Endodermal cell (in vitro differentiated cells): ENCODE measurements around the gene OR51S1. TPM values are rescaled to one million over a fixed set of nuclear protein-coding genes. Genes with fewer than 3 reads are reported as not detected.

Source experiments
- DNase-seq: peaks from one replicate; pipeline ENCODE4 v3.0.0-alpha.2; 2017
- H3K27ac ChIP-seq: 2 replicates; pipeline ENCODE4 v1.5.1; 2013; ENCODE audit warnings: mild to moderate bottlenecking, low read depth, low read length, moderate library complexity
- H3K27me3 ChIP-seq: 2 replicates; pipeline ENCODE4 v1.6.1; 2013; ENCODE audit warnings: mild to moderate bottlenecking, low read length, moderate library complexity; ENCODE audit not compliant: insufficient read depth, control insufficient read depth, poor library complexity, severe bottlenecking
- H3K36me3 ChIP-seq: 2 replicates; pipeline ENCODE4 v1.7.0; 2013; ENCODE audit warnings: mild to moderate bottlenecking, low read length, moderate library complexity; ENCODE audit not compliant: control insufficient read depth, insufficient read depth
- H3K4me1 ChIP-seq: one replicate; pipeline ENCODE4 v1.7.0; 2013; ENCODE audit warnings: low read length; ENCODE audit not compliant: control insufficient read depth, insufficient read depth
- H3K4me3 ChIP-seq: 2 replicates; pipeline ENCODE4 v1.5.1; 2013; ENCODE audit warnings: mild to moderate bottlenecking, low read length, moderate library complexity
- H3K9ac ChIP-seq: 2 replicates; pipeline ENCODE4 v1.6.1; 2013; ENCODE audit warnings: mild to moderate bottlenecking, low read length, moderate library complexity; ENCODE audit not compliant: poor library complexity, severe bottlenecking; ENCODE audit errors: extremely low read depth
- H3K9me3 ChIP-seq: 2 replicates; pipeline ENCODE4 v1.6.1; 2013; ENCODE audit warnings: mild to moderate bottlenecking, low read length, moderate library complexity; ENCODE audit not compliant: control insufficient read depth
- H3K27ac Mint-ChIP-seq: 2 replicates; pipeline ENCODE4 v1.8.0; 2020; ENCODE audit warnings: mixed read lengths
- H3K27me3 Mint-ChIP-seq: 2 replicates; pipeline ENCODE4 v1.8.0; 2021; ENCODE audit warnings: mild to moderate bottlenecking, mixed read lengths; ENCODE audit not compliant: insufficient read depth
- H3K36me3 Mint-ChIP-seq: 2 replicates; pipeline ENCODE4 v1.8.0; 2020; ENCODE audit warnings: low read depth, mixed read lengths
- H3K4me1 Mint-ChIP-seq: 2 replicates; pipeline ENCODE4 v1.8.0; 2020; ENCODE audit warnings: mixed read lengths
- H3K4me3 Mint-ChIP-seq: 2 replicates; pipeline ENCODE4 v1.8.0; 2020; ENCODE audit warnings: mild to moderate bottlenecking, moderate library complexity, mixed read lengths
- H3K9me3 Mint-ChIP-seq: 2 replicates; pipeline ENCODE4 v1.8.0; 2020; ENCODE audit warnings: mild to moderate bottlenecking, mixed read lengths
- WGBS, 2 experiments: methylation state at CpG; one replicate each; pipeline versions ENCODE4 v1.1.5 to v1.1.7; 2013; ENCODE audit warnings: missing lambda C conversion rate in 2 of 2, mixed read lengths in 1 of 2; ENCODE audit not compliant: insufficient coverage in 1 of 2, insufficient read length in 1 of 2; 5-methylcytosine and 5-hydroxymethylcytosine counted together
- total RNA-seq, 2 donors: library from RNA; stranded (reverse); fragmentation: NEBNext Ultra II Directional in 1 of 2; extraction: Animal tissue kit (Norgen Biotek cat#: 25700) in 1 of 2; gene quantifications; 2 replicates in 1 of 2; 3 replicates in 1 of 2; pipeline ENCODE4 v1.2.1, GENCODE V29; 2021
- TF ChIP-seq, protein P1 (sequence below): fragments of 200-600 bp; sonication (generic); conservative IDR thresholded peaks from 2 replicates; pipeline ENCODE4 v1.5.0; 2021; ENCODE audit warnings: antibody characterized with exemption, mild to moderate bottlenecking

Gene OR51S1
- total RNA-seq, 2 donors from 2014 or later, result not detected

DNA sequence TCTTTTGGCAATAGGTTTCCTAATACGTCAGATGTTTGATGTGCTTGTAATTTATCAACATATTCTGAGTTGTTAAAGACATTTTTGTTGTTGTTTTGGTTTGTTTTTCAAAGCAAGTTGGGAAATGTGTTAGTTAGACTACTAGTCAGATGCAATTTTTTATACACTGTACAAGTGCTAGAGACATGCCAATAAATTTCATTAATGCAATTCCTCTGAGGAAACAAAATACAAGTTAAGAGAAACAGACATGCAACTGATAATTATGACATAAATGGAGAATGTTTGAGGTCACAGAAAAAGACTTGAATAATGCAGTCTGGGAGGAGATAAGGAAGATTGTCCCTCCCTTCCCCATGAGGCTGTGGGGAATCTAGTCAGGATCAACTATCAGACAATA, 38.6 kb upstream of the OR51S1 start:
- Histone ChIP-seq H3K4me3 (no peak overlapping the region), H3K4me1 (no peaks in the 10 kb centered on the region), H3K27ac (no peak overlapping the region), H3K36me3 (no peaks in the 10 kb centered on the region), H3K9ac (no peak overlapping the region), H3K27me3 (no peaks in the 10 kb centered on the region), H3K9me3 (no peaks in the 10 kb centered on the region)
- no peak overlapping the region for H3K4me3 Mint-ChIP-seq
- no peaks in the 10 kb centered on the region for H3K9me3 Mint-ChIP-seq
- H3K27me3 Mint-ChIP-seq, result no peaks in the 10 kb centered on the region
- no peaks in the 10 kb centered on the region for H3K36me3 Mint-ChIP-seq
- no peaks in the 10 kb centered on the region for H3K4me1 Mint-ChIP-seq
- TF ChIP-seq, protein P1, sequence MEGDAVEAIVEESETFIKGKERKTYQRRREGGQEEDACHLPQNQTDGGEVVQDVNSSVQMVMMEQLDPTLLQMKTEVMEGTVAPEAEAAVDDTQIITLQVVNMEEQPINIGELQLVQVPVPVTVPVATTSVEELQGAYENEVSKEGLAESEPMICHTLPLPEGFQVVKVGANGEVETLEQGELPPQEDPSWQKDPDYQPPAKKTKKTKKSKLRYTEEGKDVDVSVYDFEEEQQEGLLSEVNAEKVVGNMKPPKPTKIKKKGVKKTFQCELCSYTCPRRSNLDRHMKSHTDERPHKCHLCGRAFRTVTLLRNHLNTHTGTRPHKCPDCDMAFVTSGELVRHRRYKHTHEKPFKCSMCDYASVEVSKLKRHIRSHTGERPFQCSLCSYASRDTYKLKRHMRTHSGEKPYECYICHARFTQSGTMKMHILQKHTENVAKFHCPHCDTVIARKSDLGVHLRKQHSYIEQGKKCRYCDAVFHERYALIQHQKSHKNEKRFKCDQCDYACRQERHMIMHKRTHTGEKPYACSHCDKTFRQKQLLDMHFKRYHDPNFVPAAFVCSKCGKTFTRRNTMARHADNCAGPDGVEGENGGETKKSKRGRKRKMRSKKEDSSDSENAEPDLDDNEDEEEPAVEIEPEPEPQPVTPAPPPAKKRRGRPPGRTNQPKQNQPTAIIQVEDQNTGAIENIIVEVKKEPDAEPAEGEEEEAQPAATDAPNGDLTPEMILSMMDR, result no peak
- whole genome bisulfite sequencing, 2 experiments, result 0% methylated on average over 1 of the region's 1 CpG
- no peak for DNase-seq
- H3K27ac Mint-ChIP-seq, result no peak overlapping the region

DNA sequence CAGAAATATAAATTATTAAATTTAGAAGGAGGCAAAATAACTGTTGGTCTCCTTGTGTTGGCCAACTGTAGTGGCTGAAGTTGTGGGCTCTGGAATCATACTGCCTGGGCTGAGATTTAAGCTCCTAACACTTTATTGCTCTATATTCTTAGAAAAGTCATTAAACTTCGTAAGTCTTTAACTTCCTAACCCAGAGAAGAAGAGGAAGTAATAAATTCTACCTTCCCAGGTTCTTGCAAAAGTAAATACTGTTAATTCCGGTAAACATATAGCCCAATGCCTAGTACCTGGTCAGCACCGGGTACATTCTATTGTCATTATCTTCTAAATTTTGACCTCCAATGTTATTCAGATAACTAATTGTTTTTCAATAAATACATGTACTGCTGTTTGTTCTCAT, 37.2 kb upstream of the OR51S1 start:
- H3K9me3 ChIP-seq, result no peaks in the 10 kb centered on the region
- DNase-seq, result no peak
- Mint-ChIP-seq H3K9me3 (no peaks in the 10 kb centered on the region), H3K27ac (no peak overlapping the region), H3K4me3 (no peak overlapping the region), H3K27me3 (no peaks in the 10 kb centered on the region), H3K36me3 (no peaks in the 10 kb centered on the region), H3K4me1 (no peaks in the 10 kb centered on the region)
- no peak overlapping the region for H3K27ac ChIP-seq
- TF ChIP-seq, protein P1, result no peak
- no peaks in the 10 kb centered on the region for H3K4me1 ChIP-seq
- H3K36me3 ChIP-seq, result no peaks in the 10 kb centered on the region
- H3K9ac ChIP-seq, result no peak overlapping the region
- H3K27me3 ChIP-seq, result no peaks in the 10 kb centered on the region
- H3K4me3 ChIP-seq, result no peak overlapping the region
- 89 to 100% methylated on average over 1 to 3 of the region's 3 CpGs for WGBS, 2 experiments

DNA sequence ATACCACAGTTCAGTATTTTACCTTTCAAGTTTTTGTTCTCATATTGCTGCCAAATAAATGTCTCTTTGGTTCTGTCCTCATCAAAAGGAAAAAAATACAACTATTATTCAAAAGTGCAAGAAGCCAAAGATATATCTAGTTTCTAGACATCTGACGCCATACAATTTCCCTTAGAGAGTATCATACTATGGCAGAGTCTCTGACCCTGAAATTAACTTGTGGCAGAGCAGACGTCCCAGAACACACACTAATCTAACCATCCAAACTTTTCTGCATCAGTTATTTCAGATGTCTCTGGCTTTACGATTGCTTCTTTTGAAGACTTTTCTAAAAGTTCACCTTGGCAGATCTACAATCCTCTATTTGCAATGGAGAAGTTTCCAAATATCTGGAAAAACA, 35.4 kb upstream of the OR51S1 start:
- Histone ChIP-seq H3K27ac (no peak overlapping the region), H3K4me1 (no peaks in the 10 kb centered on the region), H3K27me3 (no peaks in the 10 kb centered on the region), H3K9ac (no peak overlapping the region), H3K36me3 (no peaks in the 10 kb centered on the region), H3K4me3 (no peak overlapping the region), H3K9me3 (no peaks in the 10 kb centered on the region)
- Mint-ChIP-seq H3K9me3 (no peaks in the 10 kb centered on the region), H3K36me3 (no peaks in the 10 kb centered on the region), H3K4me1 (no peaks in the 10 kb centered on the region), H3K27ac (no peak overlapping the region), H3K27me3 (no peaks in the 10 kb centered on the region), H3K4me3 (no peak overlapping the region)
- TF ChIP-seq, protein P1, result no peak
- 95% methylated on average over 3 of the region's 3 CpGs for WGBS, 2 experiments
- DNase-seq, result no peak
